Natural killer cell treated with Interleukin-12 subunit alpha and Interleukin-12 subunit beta and Interleukin-15 and Interleukin-18, amount 100 ng/mL, for 72 hours (primary cell): ENCODE measurements around the gene ATG2A. TPM values are rescaled to one million over a fixed set of nuclear protein-coding genes. Genes with fewer than 3 reads are reported as not detected.

Experiments used
- ATAC-seq, 2 donors: fragments of 150-1000 bp; cut with Tn5 transposase in 1 of 2; sonication (Bioruptor Pico), chemical (Tn5 transposase) in 1 of 2; 2 replicates each; pipeline ENCODE4 v1.10.0; 2021
- DNase-seq: peaks from one replicate; pipeline ENCODE4 v3.0.0; 2022; ENCODE audit warnings: low spot score
- H3K27ac Mint-ChIP-seq, 2 donors: 1 replicate in 1 of 2; 2 replicates in 1 of 2; pipeline ENCODE4 v1.8.0; 2022; ENCODE audit warnings: mixed read lengths in 2 of 2, mild to moderate bottlenecking in 1 of 2, moderate library complexity in 1 of 2
- H3K27me3 Mint-ChIP-seq, 2 donors: 1 replicate in 1 of 2; 2 replicates in 1 of 2; pipeline ENCODE4 v1.8.0; 2022; ENCODE audit warnings: mixed read lengths in 2 of 2
- H3K36me3 Mint-ChIP-seq: one replicate; pipeline ENCODE4 v1.8.0; 2022; ENCODE audit warnings: mixed read lengths
- H3K4me1 Mint-ChIP-seq, 2 donors: 1 replicate in 1 of 2; 2 replicates in 1 of 2; pipeline ENCODE4 v1.8.0; 2022; ENCODE audit warnings: low read depth in 2 of 2, mixed read lengths in 2 of 2, mild to moderate bottlenecking in 1 of 2
- H3K4me3 Mint-ChIP-seq: one replicate; pipeline ENCODE4 v1.8.0; 2022; ENCODE audit warnings: mixed read lengths
- H3K9me3 Mint-ChIP-seq: 2 replicates; pipeline ENCODE4 v1.8.0; 2022; ENCODE audit warnings: mixed read lengths
- total RNA-seq, 2 donors: library from RNA; stranded (reverse); gene quantifications; one replicate each; pipeline ENCODE4 v1.2.3, GENCODE V29; 2022

ATG2A gene
- total RNA-seq, 2 donors from 2014 or later = 24.1 to 31.9 TPM

DNA sequence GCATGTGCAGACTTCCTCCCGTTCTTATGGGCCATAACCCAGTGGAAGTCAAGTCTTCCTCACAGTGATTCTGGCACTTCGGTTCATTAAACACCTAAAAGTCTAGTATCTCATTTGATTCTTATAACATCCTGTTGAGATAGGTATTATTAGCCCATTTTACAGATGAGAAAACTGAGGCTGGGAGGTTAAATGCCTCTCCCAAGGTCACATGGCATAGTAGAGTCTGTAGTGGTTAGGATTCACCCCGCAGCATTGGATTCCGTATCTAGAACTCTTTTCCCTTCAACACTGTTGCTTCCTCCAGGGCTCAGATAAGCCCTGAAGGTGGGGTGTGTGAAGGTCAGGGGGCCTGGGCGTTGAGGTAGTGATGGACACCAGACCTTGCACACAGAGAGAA, 15.3 kb upstream of the ATG2A start:
- no peaks in the 10 kb centered on the region for H3K36me3 Mint-ChIP-seq
- no peak overlapping the region for H3K27ac Mint-ChIP-seq
- ATAC-seq = no peak
- H3K27me3 Mint-ChIP-seq = no peaks in the 10 kb centered on the region
- DNase-seq = no peak
- no peaks in the 10 kb centered on the region for H3K9me3 Mint-ChIP-seq
- no peaks in the 10 kb centered on the region for H3K4me1 Mint-ChIP-seq
- no peak overlapping the region for H3K4me3 Mint-ChIP-seq

- Mint-ChIP-seq H3K36me3 (no peaks in the 10 kb centered on the region), H3K4me3 (no peak overlapping the region), H3K4me1 (peaks cover 4% of the 10 kb centered on the region in 2 donors), H3K9me3 (no peaks in the 10 kb centered on the region), H3K27me3 (no peaks in the 10 kb centered on the region), H3K27ac (no peak overlapping the region)
- ATAC-seq = no peak
- no peak for DNase-seq
Observed at GRCh38 chr11:64931290-64931689, 14.3 kb upstream of the ATG2A start.

GRCh38 chr11:64930340-64930739, 13.3 kb upstream of the ATG2A start:
- Mint-ChIP-seq H3K4me1 (peaks cover 4 to 7% of the 10 kb centered on the region in 2 donors), H3K36me3 (no peaks in the 10 kb centered on the region), H3K9me3 (no peaks in the 10 kb centered on the region), H3K27ac (no peak overlapping the region), H3K4me3 (no peak overlapping the region), H3K27me3 (no peaks in the 10 kb centered on the region)
- ATAC-seq (no peak), DNase-seq (no peak)

GRCh38 chr11:64929625-64930024, 12.6 kb upstream of the ATG2A start:
- H3K27me3 Mint-ChIP-seq = no peaks in the 10 kb centered on the region
- peaks cover 4 to 7% of the 10 kb centered on the region in 2 donors for H3K4me1 Mint-ChIP-seq
- no peak for ATAC-seq
- no peak overlapping the region for H3K27ac Mint-ChIP-seq
- no peaks in the 10 kb centered on the region for H3K9me3 Mint-ChIP-seq
- no peak overlapping the region for H3K4me3 Mint-ChIP-seq
- DNase-seq = no peak
- no peaks in the 10 kb centered on the region for H3K36me3 Mint-ChIP-seq

DNA sequence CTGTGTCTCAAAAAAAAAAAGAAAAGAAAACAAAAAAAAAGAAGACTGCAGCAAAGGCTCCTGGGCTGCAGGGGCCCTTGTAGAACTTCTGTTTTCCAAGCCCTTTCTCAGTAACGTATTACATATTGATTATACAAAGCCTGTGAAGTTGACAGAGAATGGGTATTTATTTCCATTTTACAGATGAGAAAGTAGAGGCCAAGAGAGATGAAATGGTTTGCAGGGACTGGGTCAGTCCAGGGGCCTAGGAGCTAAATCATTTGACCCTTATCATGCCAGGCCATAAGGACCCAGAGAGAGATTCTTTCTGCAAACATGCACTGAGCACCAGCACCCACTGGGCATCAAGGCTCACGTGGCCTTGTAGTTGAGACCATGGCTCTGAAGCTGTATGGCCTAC, 11.9 kb upstream of the ATG2A start:
- ATAC-seq = no peak
- Mint-ChIP-seq H3K27me3 (no peaks in the 10 kb centered on the region), H3K27ac (no peak overlapping the region), H3K9me3 (no peaks in the 10 kb centered on the region), H3K4me1 (peaks cover 9 to 12% of the 10 kb centered on the region in 2 donors), H3K36me3 (no peaks in the 10 kb centered on the region), H3K4me3 (no peak overlapping the region)
- no peak for DNase-seq

GRCh38 chr11:64926689-64927088, 9.7 kb upstream of the ATG2A start:
- no peaks in the 10 kb centered on the region for H3K27me3 Mint-ChIP-seq
- peak overlapping the region; percentile 36 for H3K4me3 Mint-ChIP-seq
- H3K9me3 Mint-ChIP-seq = no peaks in the 10 kb centered on the region
- peaks cover 12 to 13% of the 10 kb centered on the region in 2 donors for H3K4me1 Mint-ChIP-seq
- ATAC-seq = no peak
- H3K27ac Mint-ChIP-seq = no peak overlapping the region
- DNase-seq = no peak
- no peaks in the 10 kb centered on the region for H3K36me3 Mint-ChIP-seq

- H3K4me1 Mint-ChIP-seq = peaks cover 12 to 13% of the 10 kb centered on the region in 2 donors
- no peak for DNase-seq
- H3K27me3 Mint-ChIP-seq = no peaks in the 10 kb centered on the region
- no peak for ATAC-seq
- no peaks in the 10 kb centered on the region for H3K9me3 Mint-ChIP-seq
- H3K27ac Mint-ChIP-seq = peak overlapping the region in 1 of 2 donors; percentile 99
- no peaks in the 10 kb centered on the region for H3K36me3 Mint-ChIP-seq
- peak overlapping the region; percentile 94 for H3K4me3 Mint-ChIP-seq
Observed at GRCh38 chr11:64925536-64926436, 8.8 kb upstream of the ATG2A start.

- ATAC-seq (peak in 1 of 2 donors; percentile 25), DNase-seq (no peak)
- Mint-ChIP-seq H3K4me1 (peaks cover 12 to 13% of the 10 kb centered on the region in 2 donors), H3K9me3 (no peaks in the 10 kb centered on the region), H3K27me3 (no peaks in the 10 kb centered on the region), H3K36me3 (no peaks in the 10 kb centered on the region), H3K27ac (peak overlapping the region; percentile 95 to 99), H3K4me3 (peak overlapping the region; percentile 94)
Observed at GRCh38 chr11:64924910-64925284, 7.9 kb upstream of the ATG2A start.

DNA sequence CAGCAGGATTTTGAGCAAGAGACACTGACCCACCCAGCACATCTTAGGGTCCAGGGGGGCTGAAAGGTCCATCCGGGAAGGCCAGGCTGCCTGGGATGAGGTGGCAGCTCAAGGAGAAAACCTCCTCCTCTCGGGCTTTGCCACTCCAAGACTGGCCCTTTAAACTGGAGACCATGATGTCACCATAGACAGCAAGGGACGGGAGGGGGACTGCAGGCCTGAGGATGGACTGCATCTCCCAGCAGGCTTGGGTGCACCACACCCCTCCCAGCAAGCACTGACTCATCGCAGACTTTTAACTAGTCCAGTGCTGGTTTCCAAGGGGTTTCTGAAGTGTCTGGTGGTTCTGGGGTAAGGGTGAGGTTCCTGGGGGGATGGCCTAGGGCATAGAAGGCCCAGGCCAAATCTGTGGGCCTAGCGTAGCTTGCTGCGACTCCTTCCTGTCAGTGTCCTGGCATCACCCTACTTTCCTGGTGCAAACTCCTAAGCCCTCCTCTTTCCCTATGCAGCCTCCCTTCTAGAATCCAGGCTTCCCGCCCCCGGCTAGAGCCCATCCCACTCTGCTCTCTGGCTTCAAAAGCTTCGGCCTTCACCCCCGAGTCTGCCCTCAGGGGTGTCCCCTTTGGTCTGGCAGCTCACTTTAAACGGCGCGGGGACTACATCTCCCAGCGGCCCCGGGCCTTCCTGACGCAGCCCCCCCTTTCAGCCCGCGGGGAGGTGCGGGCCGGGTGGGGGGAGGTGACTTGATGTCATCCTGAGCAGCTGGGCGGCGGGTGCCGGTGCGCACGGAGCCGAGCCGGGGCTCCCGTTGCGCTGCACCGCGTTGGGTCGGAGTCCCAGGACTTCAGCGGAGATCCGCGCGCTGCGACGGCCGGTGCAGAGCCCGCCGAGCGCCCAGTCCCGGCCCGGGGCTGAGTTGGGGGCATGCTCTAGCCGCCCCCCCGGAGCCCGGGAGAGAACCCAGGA, 7.2 kb upstream of the ATG2A start, which contains the start of gene PPP2R5B:
Gene PPP2R5B, plus strand, starts transcription at position 746 of the 966 bp plus-strand sequence. CDS start 1,046 bp downstream, outside the sequence.
- DNase-seq (peak; percentile 95), ATAC-seq (peak; percentile 96)
- Mint-ChIP-seq H3K4me3 (peak within 1 kb of the TSS; percentile 94), H3K27me3 (no peaks in the 10 kb centered on the region), H3K36me3 (no peaks in the 10 kb centered on the region), H3K4me1 (peaks cover 12 to 13% of the 10 kb centered on the region in 2 donors), H3K27ac (peak within 1 kb of the TSS; percentile 95 to 99), H3K9me3 (no peaks in the 10 kb centered on the region)

GRCh38 chr11:64923151-64923661, 6.2 kb upstream of the ATG2A start:
- Mint-ChIP-seq H3K4me3 (no peak overlapping the region), H3K9me3 (no peaks in the 10 kb centered on the region), H3K4me1 (peaks cover 12 to 13% of the 10 kb centered on the region in 2 donors), H3K27ac (peak overlapping the region; percentile 60 to 95), H3K36me3 (no peaks in the 10 kb centered on the region), H3K27me3 (no peaks in the 10 kb centered on the region)
- DNase-seq (no peak), ATAC-seq (no peak)

GRCh38 chr11:64921384-64921783, 4.4 kb upstream of the ATG2A start:
- Mint-ChIP-seq H3K4me1 (peaks cover 20 to 23% of the 10 kb centered on the region in 2 donors), H3K36me3 (no peaks in the 10 kb centered on the region), H3K27me3 (no peaks in the 10 kb centered on the region), H3K9me3 (no peaks in the 10 kb centered on the region), H3K27ac (no peak overlapping the region), H3K4me3 (no peak overlapping the region)
- no peak for ATAC-seq
- no peak for DNase-seq

GRCh38 chr11:64920124-64920523, 3.1 kb upstream of the ATG2A start:
- DNase-seq (no peak), ATAC-seq (no peak)
- no peaks in the 10 kb centered on the region for H3K9me3 Mint-ChIP-seq
- no peaks in the 10 kb centered on the region for H3K36me3 Mint-ChIP-seq
- peaks cover 26 to 27% of the 10 kb centered on the region in 2 donors for H3K4me1 Mint-ChIP-seq
- no peaks in the 10 kb centered on the region for H3K27me3 Mint-ChIP-seq
- H3K27ac Mint-ChIP-seq = no peak overlapping the region
- H3K4me3 Mint-ChIP-seq = no peak overlapping the region

DNA sequence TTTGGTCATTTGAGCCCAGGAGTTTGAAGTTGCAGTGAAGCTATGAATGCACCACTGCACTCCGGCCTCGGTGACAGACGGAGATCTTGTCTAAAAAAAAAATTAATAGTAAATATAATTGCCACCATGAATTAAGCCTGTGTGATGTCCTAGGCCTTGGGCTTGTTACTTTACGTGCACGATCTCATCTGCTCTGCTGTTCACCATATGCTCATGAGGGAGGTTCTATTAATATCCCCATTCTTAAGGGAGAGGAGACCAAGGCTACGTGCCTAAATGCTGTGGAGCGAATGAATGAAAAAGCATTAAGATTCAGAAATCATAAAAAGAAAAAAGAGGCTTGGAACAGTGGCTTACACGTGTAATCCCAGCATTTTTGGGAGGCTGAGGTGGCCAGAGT, 2.6 kb upstream of the ATG2A start:
- no peaks in the 10 kb centered on the region for H3K36me3 Mint-ChIP-seq
- DNase-seq = no peak
- no peaks in the 10 kb centered on the region for H3K9me3 Mint-ChIP-seq
- no peak overlapping the region for H3K27ac Mint-ChIP-seq
- H3K4me3 Mint-ChIP-seq = no peak overlapping the region
- no peaks in the 10 kb centered on the region for H3K27me3 Mint-ChIP-seq
- no peak for ATAC-seq
- peaks cover 27% of the 10 kb centered on the region in 2 donors for H3K4me1 Mint-ChIP-seq
